ENCODE measurements around the gene ACCS. TPM values are rescaled to one million over a fixed set of nuclear protein-coding genes. Genes with fewer than 3 reads are reported as not detected.

Gene ACCS
- total RNA-seq, 3 donors from 2014 or later = 21.0 to 35.0 (median 23.0) TPM

DNA sequence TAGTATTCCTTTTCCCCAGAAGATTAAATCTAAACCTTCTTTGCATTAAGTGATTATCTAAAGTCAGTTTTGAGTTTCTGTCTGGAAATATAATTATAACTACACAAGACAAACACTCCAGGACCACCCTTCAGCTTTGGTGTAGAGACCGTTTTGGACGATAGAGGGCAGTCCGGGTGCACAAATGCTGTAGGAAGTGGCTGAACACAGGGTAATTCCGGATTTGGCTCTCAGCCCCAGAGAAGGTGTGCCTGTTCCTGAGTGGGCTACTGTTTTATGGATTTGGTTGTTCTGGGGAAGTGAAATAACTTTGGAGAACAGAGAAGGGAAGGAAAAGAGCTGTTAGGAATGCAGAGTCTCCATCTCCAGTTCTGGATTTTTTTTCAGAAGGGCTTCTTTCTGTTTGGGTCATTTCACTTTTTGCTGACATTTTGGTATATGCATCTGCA lies 44.2 kb downstream of the ACCS start:
- peak in 1 of 2 donors; percentile 26 for DNase-seq (ENCODE audit: low spot score in 2 of 2)
- TF ChIP-seq POLR2AphosphoS5 (IDR thresholded peaks at IDR 0.05) (no peak), POLR2A (IDR thresholded peaks at IDR 0.05) (no peak)
- TF ChIP-seq, protein P1, sequence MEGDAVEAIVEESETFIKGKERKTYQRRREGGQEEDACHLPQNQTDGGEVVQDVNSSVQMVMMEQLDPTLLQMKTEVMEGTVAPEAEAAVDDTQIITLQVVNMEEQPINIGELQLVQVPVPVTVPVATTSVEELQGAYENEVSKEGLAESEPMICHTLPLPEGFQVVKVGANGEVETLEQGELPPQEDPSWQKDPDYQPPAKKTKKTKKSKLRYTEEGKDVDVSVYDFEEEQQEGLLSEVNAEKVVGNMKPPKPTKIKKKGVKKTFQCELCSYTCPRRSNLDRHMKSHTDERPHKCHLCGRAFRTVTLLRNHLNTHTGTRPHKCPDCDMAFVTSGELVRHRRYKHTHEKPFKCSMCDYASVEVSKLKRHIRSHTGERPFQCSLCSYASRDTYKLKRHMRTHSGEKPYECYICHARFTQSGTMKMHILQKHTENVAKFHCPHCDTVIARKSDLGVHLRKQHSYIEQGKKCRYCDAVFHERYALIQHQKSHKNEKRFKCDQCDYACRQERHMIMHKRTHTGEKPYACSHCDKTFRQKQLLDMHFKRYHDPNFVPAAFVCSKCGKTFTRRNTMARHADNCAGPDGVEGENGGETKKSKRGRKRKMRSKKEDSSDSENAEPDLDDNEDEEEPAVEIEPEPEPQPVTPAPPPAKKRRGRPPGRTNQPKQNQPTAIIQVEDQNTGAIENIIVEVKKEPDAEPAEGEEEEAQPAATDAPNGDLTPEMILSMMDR (IDR thresholded peaks at IDR 0.05) = peak in 2 of 3 donors; percentile 47 to 54
- Histone ChIP-seq H3K27me3 (no peaks in the 10 kb centered on the region), H3K9me3 (no peaks in the 10 kb centered on the region), H3K4me3 (no peak overlapping the region), H3K36me3 (no peaks in the 10 kb centered on the region), H3K4me1 (no peaks in the 10 kb centered on the region), H3K27ac (no peak overlapping the region)
- intact Hi-C loops (cut with DNase I; ENCODE audit: low total_unique reads) = no loop called here

DNA sequence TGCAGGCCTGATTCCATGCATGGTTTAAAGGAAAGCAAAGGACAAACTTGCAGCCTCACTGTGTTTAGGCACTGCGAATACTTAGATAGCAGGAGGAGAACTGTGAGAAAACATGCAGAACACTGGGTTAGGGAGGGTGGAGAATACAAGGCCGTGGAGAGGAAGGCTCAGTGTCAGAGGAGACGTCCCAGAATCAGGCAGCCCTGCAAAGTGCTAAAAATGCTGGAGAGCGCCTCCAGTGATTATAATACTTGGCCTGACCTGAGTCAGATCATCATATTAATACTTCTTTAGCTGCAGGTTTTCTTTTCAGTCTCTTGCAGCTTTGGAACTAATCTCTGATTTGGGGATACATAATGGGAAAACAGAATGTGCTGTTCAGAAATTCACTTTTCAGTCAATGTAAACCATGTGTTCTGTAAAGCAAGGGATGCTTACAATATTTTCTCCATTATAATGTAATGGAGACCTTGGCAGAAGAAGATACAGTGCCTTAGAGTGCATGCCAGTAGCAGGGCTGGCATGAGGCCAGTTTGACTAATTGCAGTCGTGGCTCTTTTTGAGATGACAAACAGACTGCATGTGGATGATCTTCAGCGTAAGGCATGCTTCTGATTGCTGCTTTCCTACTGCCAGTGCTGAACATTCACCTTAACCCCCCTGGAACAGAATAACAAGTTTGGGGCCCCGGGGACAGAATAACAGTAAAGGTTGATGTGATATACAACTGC lies 46.2 kb downstream of the ACCS start:
- no peak overlapping the region for H3K4me3 ChIP-seq
- no peaks in the 10 kb centered on the region for H3K36me3 ChIP-seq
- no peak for DNase-seq (ENCODE audit: low spot score in 2 of 2)
- intact Hi-C loops (cut with DNase I; ENCODE audit: low total_unique reads) = no loop called here
- no peak overlapping the region for H3K27ac ChIP-seq
- TF ChIP-seq POLR2A (IDR thresholded peaks at IDR 0.05) (no peak), POLR2AphosphoS5 (IDR thresholded peaks at IDR 0.05) (no peak)
- TF ChIP-seq, protein P1 (IDR thresholded peaks at IDR 0.05) = no peak
- no peaks in the 10 kb centered on the region for H3K27me3 ChIP-seq
- H3K9me3 ChIP-seq = no peaks in the 10 kb centered on the region
- no peaks in the 10 kb centered on the region for H3K4me1 ChIP-seq

DNA sequence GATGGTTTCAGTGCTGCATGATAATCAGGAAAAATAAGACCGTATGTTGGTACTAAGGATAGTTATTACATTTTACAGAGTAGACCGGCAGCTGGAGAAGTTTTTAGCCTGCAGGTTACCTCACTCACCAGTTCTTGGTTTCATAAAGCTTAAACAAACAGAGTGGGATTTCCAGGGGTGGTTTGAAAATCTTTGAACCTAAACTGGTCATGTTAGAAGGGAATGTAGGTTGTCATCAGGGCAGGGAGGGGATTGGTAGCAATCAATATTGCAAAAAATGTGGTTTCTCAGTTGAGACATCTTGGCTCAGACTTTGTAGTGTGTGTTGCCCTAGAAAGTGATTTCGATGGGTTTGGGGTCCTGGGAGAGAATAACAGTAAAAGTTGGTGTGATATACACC lies 46.9 kb downstream of the ACCS start:
- H3K4me1 ChIP-seq = no peaks in the 10 kb centered on the region
- no peak for DNase-seq (ENCODE audit: low spot score in 2 of 2)
- intact Hi-C loops (cut with DNase I; ENCODE audit: low total_unique reads) = no loop called here
- H3K4me3 ChIP-seq = no peak overlapping the region
- H3K27me3 ChIP-seq = no peaks in the 10 kb centered on the region
- TF ChIP-seq POLR2A (IDR thresholded peaks at IDR 0.05) (no peak), POLR2AphosphoS5 (IDR thresholded peaks at IDR 0.05) (no peak)
- TF ChIP-seq, protein P1 (IDR thresholded peaks at IDR 0.05) = no peak
- H3K27ac ChIP-seq = no peak overlapping the region
- H3K36me3 ChIP-seq = no peaks in the 10 kb centered on the region
- H3K9me3 ChIP-seq = no peaks in the 10 kb centered on the region

DNA sequence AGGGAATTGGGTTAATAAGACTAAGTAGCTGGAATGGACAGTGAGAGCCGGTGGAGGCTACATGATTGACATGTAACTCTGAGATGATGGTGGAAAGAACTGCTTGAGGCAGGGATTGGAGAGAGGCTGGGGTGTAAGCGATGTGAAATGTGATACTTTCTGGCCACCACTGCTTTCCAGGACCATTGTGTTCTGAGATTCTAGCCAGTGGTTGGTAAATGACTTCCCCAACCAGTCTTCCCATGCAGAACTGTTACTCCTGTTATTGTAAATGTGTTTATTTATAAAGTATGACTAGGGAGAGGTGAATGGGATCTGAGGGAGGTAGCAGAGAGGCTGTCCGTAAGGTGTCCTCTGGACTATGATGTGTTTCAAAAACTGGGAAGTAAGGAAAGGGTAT lies 47.5 kb downstream of the ACCS start:
- H3K9me3 ChIP-seq = no peaks in the 10 kb centered on the region
- no peaks in the 10 kb centered on the region for H3K4me1 ChIP-seq
- TF ChIP-seq POLR2AphosphoS5 (IDR thresholded peaks at IDR 0.05) (no peak), POLR2A (IDR thresholded peaks at IDR 0.05) (no peak)
- TF ChIP-seq, protein P1 (IDR thresholded peaks at IDR 0.05) = no peak
- H3K27ac ChIP-seq = no peak overlapping the region
- DNase-seq (ENCODE audit: low spot score in 2 of 2) = no peak
- no peaks in the 10 kb centered on the region for H3K27me3 ChIP-seq
- intact Hi-C loops (cut with DNase I; ENCODE audit: low total_unique reads) = no loop called here
- no peaks in the 10 kb centered on the region for H3K36me3 ChIP-seq
- H3K4me3 ChIP-seq = no peak overlapping the region

DNA sequence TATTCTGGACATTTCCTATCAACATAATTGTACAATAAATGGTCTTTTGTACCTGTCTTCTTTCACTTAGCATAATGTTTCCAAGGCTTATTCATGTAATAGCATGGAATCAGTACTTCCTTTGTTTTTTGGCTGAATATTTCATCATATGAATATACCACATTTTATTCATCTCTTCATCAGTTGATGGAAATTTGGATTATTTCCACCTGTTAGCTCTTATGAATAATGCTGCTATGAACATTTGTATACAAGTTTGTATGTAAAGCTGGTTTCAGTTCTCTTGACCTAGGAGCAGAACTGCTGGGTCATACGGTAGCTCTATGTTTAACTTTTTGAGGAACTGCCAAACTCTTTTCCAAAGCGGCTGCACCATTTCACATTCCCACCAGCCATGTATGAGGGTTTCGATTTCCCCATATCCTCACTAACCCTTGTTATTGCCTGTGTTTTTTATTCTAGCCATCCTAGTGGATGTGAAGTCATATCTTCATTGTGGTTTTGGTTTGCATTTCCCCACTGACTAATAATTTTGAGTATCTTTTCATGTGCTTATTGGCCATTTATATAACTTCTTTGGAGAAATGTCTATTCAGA lies 50.3 kb downstream of the ACCS start:
- intact Hi-C loops (cut with DNase I; ENCODE audit: low total_unique reads) = no loop called here
- Histone ChIP-seq H3K27me3 (no peaks in the 10 kb centered on the region), H3K36me3 (no peaks in the 10 kb centered on the region), H3K27ac (no peak overlapping the region), H3K9me3 (no peaks in the 10 kb centered on the region), H3K4me1 (no peaks in the 10 kb centered on the region), H3K4me3 (no peak overlapping the region)
- TF ChIP-seq POLR2A (IDR thresholded peaks at IDR 0.05) (no peak), POLR2AphosphoS5 (IDR thresholded peaks at IDR 0.05) (no peak)
- TF ChIP-seq, protein P1 (IDR thresholded peaks at IDR 0.05) = no peak
- DNase-seq (ENCODE audit: low spot score in 2 of 2) = no peak

Measured in breast epithelium (tissue), 4 donors.